ENCODE data around the gene NLGN1. TPM values are rescaled to one million over a fixed set of nuclear protein-coding genes. Genes with fewer than 3 reads are reported as not detected.

The NLGN1 gene
- total and polyA plus RNA-seq, 2 of the 8 experiments (the other 6 are each of a cell fraction or from before 2014, with no cell fraction given), result 7.8 to 14.8 TPM

DNA sequence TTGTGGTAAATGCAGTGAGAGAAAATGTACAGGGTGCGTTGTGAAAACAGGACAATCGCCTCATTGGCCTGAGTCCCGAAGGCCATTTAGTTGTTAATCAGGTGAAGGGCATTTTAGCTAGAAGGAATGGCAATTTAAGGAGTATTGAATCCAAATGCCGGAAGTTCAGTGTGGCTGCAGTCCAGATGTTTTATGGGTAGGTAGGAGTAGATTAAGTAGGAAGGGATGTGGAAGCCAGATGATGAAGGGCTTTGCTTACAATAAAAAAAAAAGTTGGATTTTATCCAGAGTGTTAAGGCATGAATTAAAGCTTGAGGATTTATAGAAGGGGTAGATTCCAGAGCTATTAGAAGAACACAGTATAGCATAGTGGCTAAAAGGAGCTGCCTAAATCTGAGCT, 572.7 kb downstream of the NLGN1 start:
- H4K20me1 ChIP-seq (replicated peaks in 1 of 2; ENCODE audit: control insufficient read depth in 1 of 2, insufficient read depth in 2 of 2, low read length in 2 of 2), result no peaks in the 10 kb centered on the region
- TF ChIP-seq CTBP2 (IDR thresholded peaks at IDR 0.05; ENCODE audit: borderline replicate concordance, insufficient read depth, insufficient read length, low read length) (no peak), CREB1 (IDR thresholded peaks at IDR 0.05) (no peak), SUZ12 (IDR thresholded peaks at IDR 0.05; ENCODE audit: low read length) (no peak)
- no peak overlapping the region for H4K5ac ChIP-seq (ENCODE audit: insufficient read length, low read depth, low read length)
- H2BK5ac ChIP-seq (ENCODE audit: low read depth, low read length), result no peak overlapping the region
- no peak overlapping the region for H3K9ac ChIP-seq (replicated peaks in 1 of 4; ENCODE audit: extremely low read depth in 1 of 4, low read depth in 3 of 4, low read length in 3 of 4)
- no peaks in the 10 kb centered on the region for H3K79me1 ChIP-seq (ENCODE audit: low read depth, low read length)
- no peak overlapping the region for H3K56ac ChIP-seq (replicated peaks; ENCODE audit: insufficient read length, low read depth, low read length)
- H4K91ac ChIP-seq (replicated peaks; ENCODE audit: insufficient read length, low read length), result no peak overlapping the region
- no peak overlapping the region for H2AK5ac ChIP-seq (ENCODE audit: low read depth, low read length)
- DNase-seq (ENCODE audit: low read depth in 1 of 2, low spot score in 2 of 2) (no peak), FAIRE-seq (no peak)
- no peaks in the 10 kb centered on the region for H3K36me3 ChIP-seq (ENCODE audit: control insufficient read depth in 2 of 4, insufficient read depth in 4 of 4, low read length in 3 of 4)
- no peaks in the 10 kb centered on the region for H3K23me2 ChIP-seq (ENCODE audit: low read depth, low read length)
- H2AFZ ChIP-seq (ENCODE audit: low read length), result no peak overlapping the region
- no peak overlapping the region for H3K4me2 ChIP-seq (ENCODE audit: insufficient read depth in 1 of 2, low read depth in 2 of 2, low read length in 2 of 2)
- no peak overlapping the region for H3K27ac ChIP-seq (ENCODE audit: low read depth, low read length)
- no peaks in the 10 kb centered on the region for H3K79me2 ChIP-seq (ENCODE audit: control insufficient read depth in 1 of 2, insufficient read depth in 2 of 2, low read length in 2 of 2)
- ChIA-PET CTCF (ENCODE audit: partially characterized antibody) (no interaction called here), POLR2A (ENCODE audit: partially characterized antibody) (no interaction called here)
- H3K14ac ChIP-seq (ENCODE audit: insufficient read length), result no peak overlapping the region
- 89% methylated on average over 4 of the region's 4 CpGs; no CpG with 5 or more reads in 1 of the 2 experiments for WGBS, 2 experiments (ENCODE audit: extremely low coverage in 1 of 2, insufficient coverage in 1 of 2, insufficient read length in 1 of 2, insufficient replicate concordance in 2 of 2, low coverage in 1 of 2, low lambda C conversion rate in 2 of 2, missing lambda C conversion rate in 1 of 2)
- no peak overlapping the region for H2BK20ac ChIP-seq (ENCODE audit: low read length)
- no peaks in the 10 kb centered on the region for H3K27me3 ChIP-seq (replicated peaks in 1 of 4; ENCODE audit: control insufficient read depth in 3 of 4, extremely low read depth in 1 of 4, insufficient read depth in 3 of 4, low read length in 3 of 4)
- no peak overlapping the region for H3K23ac ChIP-seq (ENCODE audit: insufficient read length)
- H3K18ac ChIP-seq (ENCODE audit: extremely low read depth, low read length), result no peak overlapping the region
- H3K4ac ChIP-seq (replicated peaks; ENCODE audit: insufficient read length, low read depth, low read length), result no peak overlapping the region
- H2BK12ac ChIP-seq (ENCODE audit: low read depth, low read length), result no peak overlapping the region
- no peak overlapping the region for H4K8ac ChIP-seq (ENCODE audit: extremely low read depth, insufficient read depth, low read length)
- no peaks in the 10 kb centered on the region for H3K9me3 ChIP-seq (ENCODE audit: insufficient read depth in 2 of 2, low read depth in 1 of 2, low read length in 1 of 2)
- no peaks in the 10 kb centered on the region for H3K4me1 ChIP-seq (replicated peaks in 1 of 4; ENCODE audit: control insufficient read depth in 3 of 4, insufficient read depth in 4 of 4, low read length in 3 of 4)
- H2BK120ac ChIP-seq (replicated peaks; ENCODE audit: low read depth, low read length), result no peak overlapping the region
- no peak overlapping the region for H2BK15ac ChIP-seq (ENCODE audit: low read length)
- H3K4me3 ChIP-seq (ENCODE audit: extremely low read depth in 1 of 4, insufficient read depth in 2 of 4, low read depth in 3 of 4, low read length in 4 of 4), result no peak overlapping the region
